HG02763 (cell line): Measurements from ENCODE around the gene LHFPL3.

ENCODE experiments used
- ATAC-seq: cut with Tn5 transposase; IDR thresholded peaks from one replicate; pipeline ENCODE4 v1.9.1; 2021; ENCODE audit warnings: mild to moderate bottlenecking, moderate library complexity; ENCODE audit not compliant: unreplicated experiment

The LHFPL3 gene

DNA sequence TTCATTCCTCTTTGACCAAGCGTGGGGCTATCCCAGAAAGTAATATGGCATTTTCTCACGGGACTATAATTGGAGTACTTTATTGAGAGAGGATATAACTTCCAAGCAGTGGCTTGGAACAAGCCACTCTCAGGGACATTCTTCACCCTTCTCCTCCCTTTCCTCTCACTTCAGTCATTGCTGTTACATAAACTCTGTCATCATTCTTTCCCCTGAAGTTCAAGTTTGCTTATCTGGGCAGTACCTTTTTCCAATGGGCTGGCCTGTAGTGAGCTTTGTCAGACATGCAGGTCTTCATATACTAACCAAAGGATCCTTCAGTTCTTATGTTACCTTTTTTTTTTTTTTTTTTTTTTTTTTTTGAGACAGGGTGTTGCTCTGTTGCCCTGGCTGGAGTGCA, 626.9 kb downstream of the LHFPL3 start:
- no peak for ATAC-seq
